A549 (cell line): ENCODE data around the gene RNF114. TPM values are rescaled to one million over a fixed set of nuclear protein-coding genes. Genes with fewer than 3 reads are reported as not detected.
A peak's percentile ranks its signal among the peaks of the same experiment; 100 is the strongest.
"Not testable (repeated sequence)": the region's sequence is repeated elsewhere in the genome, so short reads cannot be mapped to it uniquely, and the experiment has no call there.

Experiments used
- ATAC-seq, 2 experiments: fragments of 200-7000 bp in 1 of 2; fragments of >200 bp in 1 of 2; cut with Nextera tagmentation in 1 of 2; cut with Tn5 transposase in 1 of 2; 3 replicates each; pipeline versions ENCODE4 v1.8.0 to v1.9.1; 2018 to 2020; ENCODE audit warnings: mild to moderate bottlenecking in 1 of 2, moderate library complexity in 1 of 2
- CTCF ChIA-PET: fragments of 300-600 bp; sonication (Branson Sonifier 250); formaldehyde crosslinking; extraction: SDS; loops from one replicate; lab custom pipeline; 2021; ENCODE audit warnings: antibody characterized with exemption, inconsistent platforms; lab: Yijun Ruan, JAX
- POLR2A ChIA-PET: fragments of 350-600 bp; formaldehyde crosslinking; extraction: SDS; loops from one replicate; lab custom pipeline; 2021; ENCODE audit warnings: antibody characterized with exemption, inconsistent platforms; lab: Yijun Ruan, JAX
- DNase-seq, 2 experiments: peaks; one replicate each; pipeline versions ENCODE4 v3.0.0 to v3.0.0-alpha.2; 2011 to 2016; ENCODE audit warnings: low read depth in 1 of 2, low spot score in 1 of 2
- FAIRE-seq: peaks from 2 replicates; lab custom pipeline; 2011; peaks lifted over from hg19 to GRCh38; lab: Jason Lieb, UNC
- H3K27ac ChIP-seq, 2 experiments: fragments of >200 bp; sonication (Bioruptor Twin); formaldehyde crosslinking; 3 replicates each; pipeline ENCODE4 v1.5.1; 2016 to 2017
- H3K4me1 ChIP-seq: fragments of >200 bp; sonication (Bioruptor Twin); formaldehyde crosslinking; 3 replicates; pipeline ENCODE4 v1.6.1; 2016
- H3K4me2 ChIP-seq: fragments of >200 bp; sonication (Bioruptor Twin); formaldehyde crosslinking; 3 replicates; pipeline ENCODE4 v1.6.1; 2016
- H3K4me3 ChIP-seq: fragments of >200 bp; sonication (Bioruptor Twin); formaldehyde crosslinking; 3 replicates; pipeline ENCODE4 v1.5.1; 2016
- H3K9me3 ChIP-seq: fragments of >200 bp; sonication (Bioruptor Twin); formaldehyde crosslinking; 3 replicates; pipeline ENCODE4 v1.6.1; 2016
- ATOH8 ChIP-seq: fragments of 250-450 bp; sonication (Bioruptor Pico); IDR thresholded peaks from 2 replicates; pipeline ENCODE4 v1.5.0; 2020; ENCODE audit warnings: low read depth, mild to moderate bottlenecking, moderate library complexity
- E2F6 ChIP-seq: IDR thresholded peaks from 2 replicates; pipeline ENCODE4 v1.6.1; 2012; ENCODE audit warnings: low read depth, borderline replicate concordance
- EHF ChIP-seq: fragments of 250-450 bp; sonication (Bioruptor Pico); IDR thresholded peaks from 2 replicates; pipeline ENCODE4 v1.5.0; 2020; ENCODE audit warnings: mild to moderate bottlenecking
- EHMT2 ChIP-seq: fragments of 200-600 bp; sonication (generic); IDR thresholded peaks from 2 replicates; pipeline ENCODE4 v1.6.1; 2016; ENCODE audit warnings: antibody characterized with exemption, low read depth, mild to moderate bottlenecking, moderate library complexity
- EP300 ChIP-seq, 2 experiments: fragments of >200 bp; sonication (Bioruptor Twin); formaldehyde crosslinking; IDR thresholded peaks; 2 replicates in 1 of 2; 3 replicates in 1 of 2; pipeline ENCODE4 v1.6.1; 2016 to 2017
- FOSB ChIP-seq: fragments of 250-450 bp; sonication (Bioruptor Pico); IDR thresholded peaks from 2 replicates; pipeline ENCODE4 v1.5.0; 2020; ENCODE audit warnings: mild to moderate bottlenecking, moderate library complexity
- FOSL2 ChIP-seq, 2 experiments: fragments of 450-650 bp in 1 of 2; fragments of >200 bp in 1 of 2; sonication (Bioruptor Twin) in 1 of 2; formaldehyde crosslinking; IDR thresholded peaks; 2 replicates each; pipeline versions ENCODE4 v1.5.0 to v1.6.1; 2016 to 2020; ENCODE audit warnings: mild to moderate bottlenecking in 1 of 2, moderate library complexity in 1 of 2
- GATA3 ChIP-seq: IDR thresholded peaks from 2 replicates; pipeline ENCODE4 v1.6.1; 2012; ENCODE audit warnings: borderline replicate concordance
- HDAC2 ChIP-seq: fragments of 200-600 bp; sonication (generic); IDR thresholded peaks from 2 replicates; pipeline ENCODE4 v1.6.1; 2016
- HES2 ChIP-seq: fragments of >200 bp; sonication (Bioruptor Twin); formaldehyde crosslinking; IDR thresholded peaks from 2 replicates; pipeline ENCODE4 v1.6.1; 2016
- HEYL ChIP-seq: fragments of 250-450 bp; sonication (Bioruptor Pico); IDR thresholded peaks from 2 replicates; pipeline ENCODE4 v1.8.0; 2021; ENCODE audit warnings: mild to moderate bottlenecking, moderate library complexity
- HMGXB4 ChIP-seq: fragments of 250-450 bp; sonication (Bioruptor Pico); IDR thresholded peaks from 2 replicates; pipeline ENCODE4 v1.5.0; 2021; ENCODE audit warnings: mild to moderate bottlenecking, moderate library complexity, borderline replicate concordance
- HOXB13 ChIP-seq: fragments of 250-450 bp; sonication (Bioruptor Pico); IDR thresholded peaks from 2 replicates; pipeline ENCODE4 v1.5.0; 2020; ENCODE audit warnings: low read depth, mild to moderate bottlenecking, moderate library complexity
- JUN ChIP-seq, 2 experiments: fragments of >200 bp; sonication (Bioruptor Twin); formaldehyde crosslinking; IDR thresholded peaks; 2 replicates in 1 of 2; 3 replicates in 1 of 2; pipeline ENCODE4 v1.6.1; 2016 to 2017
- KDM1A ChIP-seq: fragments of 200-600 bp; sonication (generic); IDR thresholded peaks from 2 replicates; pipeline ENCODE4 v1.6.1; 2016; ENCODE audit warnings: low read depth, mild to moderate bottlenecking
- KDM5A ChIP-seq: fragments of 200-600 bp; sonication (generic); IDR thresholded peaks from 2 replicates; pipeline ENCODE4 v1.6.1; 2016; ENCODE audit warnings: antibody characterized with exemption, mild to moderate bottlenecking
- MAX ChIP-seq: IDR thresholded peaks from 2 replicates; pipeline ENCODE4 v1.6.1; 2012
- NPAS2 ChIP-seq: fragments of 250-450 bp; sonication (Bioruptor Pico); IDR thresholded peaks from 2 replicates; pipeline ENCODE4 v1.8.0; 2022; ENCODE audit warnings: mild to moderate bottlenecking, moderate library complexity, borderline replicate concordance
- PBX3 ChIP-seq: IDR thresholded peaks from 2 replicates; pipeline ENCODE4 v1.6.1; 2012
- PHF8 ChIP-seq: fragments of 200-600 bp; sonication (generic); IDR thresholded peaks from 2 replicates; pipeline ENCODE4 v1.6.1; 2016; ENCODE audit warnings: low read depth, mild to moderate bottlenecking, antibody characterized with exemption, moderate library complexity, borderline replicate concordance
- POLR2AphosphoS2 ChIP-seq: conservative IDR thresholded peaks from 2 replicates; pipeline ENCODE4 v1.6.1; 2012; ENCODE audit warnings: low read length, improper control_type of control experiment, inconsistent platforms
- RAD21 ChIP-seq, 2 experiments: fragments of >200 bp in 1 of 2; sonication (Bioruptor Twin) in 1 of 2; formaldehyde crosslinking in 1 of 2; IDR thresholded peaks in 1 of 2; conservative IDR thresholded peaks in 1 of 2; 2 replicates in 1 of 2; 3 replicates in 1 of 2; pipeline ENCODE4 v1.6.1; 2012 to 2018; ENCODE audit warnings: inconsistent platforms in 1 of 2
- RCOR1 ChIP-seq: fragments of 150-350 bp; IDR thresholded peaks from 2 replicates; pipeline ENCODE4 v1.6.1; 2014; ENCODE audit warnings: antibody characterized with exemption, low read length, low read depth
- RNF2 ChIP-seq: fragments of 200-600 bp; sonication (generic); IDR thresholded peaks from 2 replicates; pipeline ENCODE4 v1.6.1; 2016; ENCODE audit warnings: low read depth, mild to moderate bottlenecking, antibody characterized with exemption, moderate library complexity, borderline replicate concordance
- TFCP2L1 ChIP-seq: fragments of 250-450 bp; sonication (Bioruptor Pico); IDR thresholded peaks from 2 replicates; pipeline ENCODE4 v1.5.0; 2021; ENCODE audit warnings: mild to moderate bottlenecking
- ZC3H11A ChIP-seq: fragments of 450-650 bp; IDR thresholded peaks from 2 replicates; pipeline ENCODE4 v1.6.1; 2014; ENCODE audit warnings: antibody characterized with exemption, mild to moderate bottlenecking
- ZNF302 ChIP-seq: fragments of 250-450 bp; sonication (Bioruptor Pico); IDR thresholded peaks from 2 replicates; pipeline ENCODE4 v1.9.0; 2021; ENCODE audit warnings: inconsistent platforms, mild to moderate bottlenecking, moderate library complexity
- WGBS: methylation state at CpG from one replicate; pipeline ENCODE4 v1.1.6; 2017; ENCODE audit errors: missing lambda C conversion rate; 5-methylcytosine and 5-hydroxymethylcytosine counted together
- polyA plus RNA-seq, 4 experiments: library from polyadenylated mRNA; depleted of rRNA in 3 of 4; stranded (reverse); fragments of >200 nt; fragmentation: RNase III in 1 of 4; extraction: RNeasy Plus Mini Kit Qiagen cat#74134 plus additional on column Dnase treatment in 1 of 4; gene quantifications; 2 replicates in 3 of 4; 3 replicates in 1 of 4; pipeline ENCODE4 v1.2.3, GENCODE V29; 2011 to 2017

RNF114 gene
- polyA plus RNA-seq, 2 of the 4 experiments (the other 2 are of a cell fraction): 43.1 to 44.8 TPM

GRCh38 chr20:49995586-49995985, 59.4 kb downstream of the RNF114 start:
- TF ChIP-seq HDAC2 (no peak), EP300 (IDR thresholded peaks at IDR 0.05) (no peak), TFCP2L1 (no peak), FOSL2 (IDR thresholded peaks at IDR 0.05) (no peak), FOSL2 (CRISPR knock-in tag; IDR thresholded peaks at IDR 0.05) (no peak), KDM5A (no peak), RNF2 (no peak), HES2 (no peak), POLR2AphosphoS2 (no peak), FOSB (CRISPR knock-in tag) (no peak), HEYL (CRISPR knock-in tag) (no peak), PHF8 (no peak), ZNF302 (CRISPR knock-in tag) (no peak), RCOR1 (no peak), JUN (IDR thresholded peaks at IDR 0.05) (no peak), GATA3 (no peak), ZC3H11A (no peak)
- POLR2A ChIA-PET: no interaction called here

GRCh38 chr20:49998478-49999188, 62.4 kb downstream of the RNF114 start:
- peaks cover 19% of the 10 kb centered on the region for H3K4me1 ChIP-seq
- POLR2A ChIA-PET, H3K4me3 ChIP-seq, H3K9me3 ChIP-seq, DNase-seq, H3K4me2 ChIP-seq, ATAC-seq, FAIRE-seq: not testable (repeated sequence)
- WGBS: 81% methylated on average over 15 of the region's 15 CpGs
- CTCF ChIA-PET: interaction anchor here (0.6 to 2.9 kb wide), 8 partner anchors 9 to 153 kb away, joined by 3 to 15 read pairs (median 4); no protein-coding TSS in a partner anchor
- peak overlapping the region in 1 of 2 experiments; percentile 64; a peak in 3 of 6 replicates for H3K27ac ChIP-seq

More at GRCh38 chr20:49995586-49995985, 59.4 kb downstream of the RNF114 start:
- no peak overlapping the region for H3K4me2 ChIP-seq
- WGBS: 89% methylated on average over 3 of the region's 3 CpGs
- ATAC-seq (no peak), DNase-seq (no peak), FAIRE-seq (no peak)
- no peak overlapping the region for H3K27ac ChIP-seq
- H3K4me1 ChIP-seq: peaks cover 11% of the 10 kb centered on the region
- CTCF ChIA-PET: interaction anchor here (1.2 to 28.4 kb wide), 4 partner anchors 9 to 73 kb away, joined by 3 to 1049 read pairs (median 10); no protein-coding TSS in a partner anchor
- H3K4me3 ChIP-seq: no peak overlapping the region
- no peaks in the 10 kb centered on the region for H3K9me3 ChIP-seq

GRCh38 chr20:49999329-49999728, 63.1 kb downstream of the RNF114 start:
- ATAC-seq: no peak; a peak in 1 of 6 replicates
- 67% methylated on average over 7 of the region's 7 CpGs for WGBS
- H3K27ac ChIP-seq: peak overlapping the region in 1 of 2 experiments; percentile 64; a peak in 2 of 6 replicates
- no peak overlapping the region for H3K4me3 ChIP-seq
- no peaks in the 10 kb centered on the region for H3K9me3 ChIP-seq
- no peak for DNase-seq
- no peak for FAIRE-seq
- ChIA-PET POLR2A (no interaction called here), CTCF (interaction anchor here (0.6 to 2.9 kb wide), 7 partner anchors 10 to 153 kb away, joined by 3 to 15 read pairs (median 4); no protein-coding TSS in a partner anchor)
- H3K4me2 ChIP-seq: no peak overlapping the region
- peaks cover 19% of the 10 kb centered on the region for H3K4me1 ChIP-seq
- TF ChIP-seq PBX3 (no peak), RAD21 (conservative IDR thresholded peaks at IDR 0.05 in 1 of 2, IDR thresholded peaks at IDR 0.05 in 1 of 2) (no peak), RNF2 (no peak), HES2 (no peak), HOXB13 (CRISPR knock-in tag) (no peak), EHF (no peak), KDM5A (no peak), MAX (no peak), NPAS2 (CRISPR knock-in tag) (no peak), KDM1A (no peak), HMGXB4 (CRISPR knock-in tag) (no peak), E2F6 (no peak), ATOH8 (no peak), EHMT2 (no peak), FOSL2 (IDR thresholded peaks at IDR 0.05) (no peak), FOSL2 (CRISPR knock-in tag; IDR thresholded peaks at IDR 0.05) (no peak)
